Right lobe of liver (tissue), 6 donors: ENCODE data around the gene RTL1. TPM values are rescaled to one million over a fixed set of nuclear protein-coding genes. Genes with fewer than 3 reads are reported as not detected.

Source experiments
- ATAC-seq, 4 donors: fragments of 200-7000 bp; cut with Tn5 transposase; one replicate each; pipeline ENCODE4 v1.9.1; 2020; ENCODE audit warnings: mild to moderate bottlenecking in 4 of 4, moderate library complexity in 4 of 4
- DNase-seq, 3 donors: peaks; one replicate each; pipeline ENCODE4 v3.0.0-alpha.2; 2020
- H3K27ac ChIP-seq, 3 donors: fragments of 200-600 bp; one replicate each; pipeline ENCODE4 v1.8.0; 2022
- H3K27me3 ChIP-seq, 2 donors: fragments of 200-600 bp; one replicate each; pipeline ENCODE4 v1.8.0; 2022
- H3K36me3 ChIP-seq, 4 donors: fragments of 200-600 bp; sonication (generic) in 1 of 4; one replicate each; pipeline versions ENCODE4 v1.5.1 to v1.8.0; 2017 to 2022; ENCODE audit warnings: control low read depth in 1 of 4
- H3K4me1 ChIP-seq, 4 donors: fragments of 200-600 bp; sonication (generic) in 1 of 4; one replicate each; pipeline versions ENCODE4 v1.5.1 to v1.8.0; 2017 to 2022; ENCODE audit warnings: control low read depth in 1 of 4
- H3K4me3 ChIP-seq, 3 donors: fragments of 200-600 bp; one replicate each; pipeline ENCODE4 v1.8.0; 2022
- H3K9me3 ChIP-seq, 4 donors: fragments of 200-600 bp; sonication (generic) in 1 of 4; one replicate each; pipeline versions ENCODE4 v1.5.1 to v1.8.0; 2017 to 2022; ENCODE audit warnings: control low read depth in 1 of 4
- CTCF ChIP-seq, 4 donors: fragments of 200-600 bp in 3 of 4; fragments of 450-650 bp in 1 of 4; IDR thresholded peaks; one replicate each; pipeline versions ENCODE4 v1.5.1 to v1.8.0; 2016 to 2022; ENCODE audit warnings: antibody characterized with exemption in 4 of 4, mild to moderate bottlenecking in 2 of 4
- POLR2A ChIP-seq: fragments of 450-650 bp; IDR thresholded peaks from one replicate; pipeline ENCODE4 v1.6.1; 2017; ENCODE audit warnings: antibody characterized with exemption, mild to moderate bottlenecking
- WGBS: methylation state at CpG from one replicate; pipeline ENCODE4 v1.1.6; 2018; ENCODE audit warnings: low coverage, low lambda C conversion rate; ENCODE audit not compliant: insufficient coverage; ENCODE audit errors: missing lambda C conversion rate; 5-methylcytosine and 5-hydroxymethylcytosine counted together
- intact Hi-C, 2 donors: fragments of 100-400 bp; cut with DNase I; formaldehyde crosslinking; loops; one replicate each; pipeline versions ENCODE4 v1.11.2 to v1.14.1; 2022
- total RNA-seq, 6 experiments: library from RNA; depleted of rRNA in 2 of 6; stranded (reverse); fragments of >200 nt in 2 of 6; fragmentation: NEBNext Ultra II Directional in 3 of 6; extraction: Animal tissue kit (Norgen Biotek cat#: 25700) in 3 of 6; gene quantifications; one replicate each; pipeline versions ENCODE4 v1.1.0 to v1.2.4, GENCODE V29; 2016 to 2023
- donor health status: DM: no; HTN: yes; CAD: no.
- donor health status: DM: no; HTN: no; CAD: no.
- donor health status: DM: no; HTN: no; CAD: no.
- donor health status: DM: no; HTN: yes; CAD: no.
- donor health status: DM: no; HTN: yes; CAD: no.

The RTL1 gene
- total RNA-seq, 6 experiments from 2014 or later = 0.04 TPM; not detected in 5

DNA sequence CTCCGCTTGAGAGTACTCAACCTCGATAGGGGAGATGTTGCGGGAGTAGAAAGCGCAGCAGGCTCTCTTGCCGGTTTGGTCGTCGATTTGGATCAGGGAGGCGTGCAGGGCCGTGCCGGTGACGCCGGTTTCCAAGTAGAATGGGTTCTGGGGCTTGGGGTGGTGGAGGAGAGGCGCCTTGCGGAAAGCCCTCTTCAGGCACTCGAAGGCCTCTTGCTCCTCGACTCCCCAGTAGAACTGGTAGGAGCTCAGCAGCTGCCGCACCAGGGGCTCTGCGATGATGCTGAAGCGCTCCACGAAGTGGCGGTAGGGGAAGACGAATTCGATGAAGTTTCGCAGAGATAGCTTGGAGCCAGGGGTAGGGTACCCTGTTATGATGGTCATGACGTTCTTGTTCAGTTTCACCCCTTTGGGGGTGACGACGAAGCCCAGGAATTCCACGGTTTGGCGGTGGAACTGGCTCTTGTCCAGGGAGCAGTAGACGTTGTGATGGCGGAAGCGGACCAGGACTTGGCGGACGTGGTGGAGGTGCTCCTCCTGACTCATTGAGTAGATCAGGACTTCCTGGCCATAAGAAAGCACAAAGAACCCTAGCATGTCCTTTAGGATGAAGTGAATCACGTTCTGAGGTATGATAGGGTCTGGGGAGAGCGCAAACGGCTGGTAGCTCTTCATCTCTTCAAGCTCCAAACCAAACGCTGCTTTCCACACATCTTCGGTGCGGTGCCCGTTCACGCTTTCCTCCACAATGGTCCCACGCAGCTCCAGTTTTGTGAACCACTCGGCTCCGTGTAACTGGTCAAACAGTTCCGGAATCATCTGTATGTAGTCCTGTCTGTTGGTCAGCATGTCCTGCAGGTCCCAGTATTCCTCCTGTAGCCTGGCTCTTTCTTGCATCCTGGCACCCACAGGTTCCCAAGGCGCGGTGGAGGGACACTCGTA, 21.2 kb downstream of the RTL1 start:
- 80% methylated on average over 32 of the region's 49 CpGs for WGBS
- no peak for ATAC-seq
- H3K27ac ChIP-seq = no peak overlapping the region

DNA sequence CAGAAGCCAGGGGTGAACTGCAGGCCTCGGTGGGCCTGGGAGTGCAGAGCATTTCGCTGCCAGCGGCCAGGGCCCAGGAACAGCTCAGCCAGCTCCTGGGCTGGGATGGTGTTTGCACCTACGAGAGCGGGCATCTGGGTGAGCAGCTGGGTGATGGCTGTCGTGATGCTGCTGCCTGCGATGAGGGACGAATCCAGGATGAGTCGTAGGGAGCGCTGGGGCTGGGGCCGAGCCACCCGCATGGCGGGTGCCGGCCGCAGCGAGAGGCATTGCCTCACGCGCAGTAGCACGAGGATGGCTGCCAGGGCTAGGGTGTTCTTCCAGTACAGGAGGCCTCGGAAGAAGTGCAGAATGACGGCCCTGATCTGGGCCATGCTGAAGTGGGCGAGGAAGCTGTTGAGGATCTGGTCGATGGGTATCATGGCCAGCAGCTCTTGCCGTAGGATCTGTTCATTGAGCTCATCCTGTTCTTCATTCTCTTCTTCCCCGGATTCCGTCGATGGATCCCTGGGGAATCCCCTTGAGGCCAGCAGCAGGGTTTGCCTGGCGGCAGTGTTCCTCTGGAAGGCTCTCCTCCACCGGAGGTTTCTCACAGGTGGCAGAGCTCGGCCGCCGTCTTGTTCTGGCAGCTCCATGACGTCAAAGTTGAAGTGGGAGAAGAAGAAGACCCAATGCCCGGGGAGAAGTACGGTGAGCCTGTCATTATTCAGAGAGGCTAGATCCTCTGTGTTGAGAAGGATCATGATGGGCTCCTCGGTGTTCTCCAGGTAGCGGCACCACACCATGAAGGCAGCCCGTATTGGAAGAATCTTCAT, 22.1 kb downstream of the RTL1 start:
- Histone ChIP-seq H3K9me3 (no peaks in the 10 kb centered on the region), H3K4me1 (no peaks in the 10 kb centered on the region), H3K36me3 (no peaks in the 10 kb centered on the region), H3K27ac (no peak overlapping the region), H3K4me3 (no peak overlapping the region), H3K27me3 (no peaks in the 10 kb centered on the region)
- ATAC-seq (no peak), DNase-seq (peak in 2 of 3 donors; percentile 16 to 39)
- intact Hi-C loops = no loop called here
- WGBS = 94% methylated on average over 15 of the region's 38 CpGs
- TF ChIP-seq POLR2A (no peak), CTCF (IDR thresholded peaks at IDR 0.05) (no peak)

More for the DNA sequence above, 21.2 kb downstream of the RTL1 start:
- intact Hi-C loops = no loop called here
- Histone ChIP-seq H3K9me3 (no peaks in the 10 kb centered on the region), H3K4me3 (no peak overlapping the region), H3K4me1 (no peaks in the 10 kb centered on the region), H3K36me3 (no peaks in the 10 kb centered on the region), H3K27me3 (no peaks in the 10 kb centered on the region)
- no peak for TF ChIP-seq CTCF (IDR thresholded peaks at IDR 0.05)
- TF ChIP-seq POLR2A = no peak
- DNase-seq = peak in 2 of 3 donors; percentile 11 to 35

DNA sequence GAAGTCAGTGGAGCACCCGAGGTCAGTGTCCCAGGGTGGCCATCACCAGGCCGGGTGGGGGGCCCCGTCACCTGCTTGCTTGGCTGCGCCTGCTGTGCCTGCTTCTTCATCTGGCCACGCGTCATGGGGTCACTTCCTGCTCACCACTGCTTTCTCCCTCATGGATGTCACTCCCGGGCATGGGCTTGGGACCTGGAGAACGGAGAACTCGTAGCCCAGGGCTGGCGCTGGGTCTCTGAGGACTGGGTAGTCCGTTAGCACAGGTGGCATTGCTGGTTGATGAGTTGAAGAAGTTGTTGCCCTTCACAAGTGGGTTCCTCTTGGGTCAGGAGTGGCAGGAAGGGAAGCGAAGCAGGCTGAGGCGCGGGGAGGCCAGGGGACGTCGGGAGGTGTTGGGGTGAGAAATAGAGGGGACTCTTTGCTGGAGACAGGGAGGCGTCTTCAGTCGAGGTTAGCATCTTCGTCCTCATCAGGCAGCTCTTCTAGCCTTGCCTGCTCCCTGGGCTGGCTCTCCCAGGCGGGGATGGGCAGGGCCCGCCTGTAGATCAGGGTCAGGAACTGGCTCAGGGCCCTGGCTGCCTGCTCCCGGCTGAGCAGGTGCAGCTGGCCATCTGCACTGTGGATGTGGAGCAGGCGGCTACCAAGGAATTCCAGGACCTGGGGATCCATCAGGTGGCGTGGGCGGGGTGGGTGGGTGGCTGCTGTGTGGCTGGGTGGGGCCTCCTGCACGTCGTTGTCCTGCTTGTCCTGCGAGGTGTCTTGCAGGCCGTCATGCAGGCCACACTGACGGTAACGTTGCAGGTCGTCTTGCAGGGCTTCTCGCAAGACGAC, 23.0 kb downstream of the RTL1 start:
- intact Hi-C loops = no loop called here
- no peaks in the 10 kb centered on the region for H3K4me1 ChIP-seq
- peak in 1 of 3 donors; percentile 43 for DNase-seq
- H3K9me3 ChIP-seq = no peaks in the 10 kb centered on the region
- H3K27ac ChIP-seq = no peak overlapping the region
- TF ChIP-seq CTCF (IDR thresholded peaks at IDR 0.05) = no peak
- no peak for TF ChIP-seq POLR2A
- no peaks in the 10 kb centered on the region for H3K36me3 ChIP-seq
- no peak for ATAC-seq
- no peaks in the 10 kb centered on the region for H3K27me3 ChIP-seq
- H3K4me3 ChIP-seq = no peak overlapping the region
- WGBS = 69% methylated on average over 5 of the region's 34 CpGs

- 64% methylated on average over 2 of the region's 8 CpGs for WGBS
Observed at GRCh38 chr14:100879782-100880181, 23.7 kb downstream of the RTL1 start.

More at GRCh38 chr14:100879782-100880181, 23.7 kb downstream of the RTL1 start:
- Histone ChIP-seq H3K27me3 (no peaks in the 10 kb centered on the region), H3K27ac (no peak overlapping the region), H3K4me3 (no peak overlapping the region), H3K36me3 (no peaks in the 10 kb centered on the region), H3K4me1 (no peaks in the 10 kb centered on the region), H3K9me3 (no peaks in the 10 kb centered on the region)
- peak in 1 of 3 donors; percentile 15 for DNase-seq
- TF ChIP-seq POLR2A = no peak
- TF ChIP-seq CTCF (IDR thresholded peaks at IDR 0.05) = no peak
- no peak for ATAC-seq
- intact Hi-C loops = no loop called here
